AG20443 (cell line): Measurements from ENCODE around the gene CDKN2B.

Experiments
- DNase-seq: peaks from one replicate; pipeline ENCODE4 v3.0.0; 2012; ENCODE audit warnings: low spot score, mixed read lengths

The CDKN2B gene

DNA sequence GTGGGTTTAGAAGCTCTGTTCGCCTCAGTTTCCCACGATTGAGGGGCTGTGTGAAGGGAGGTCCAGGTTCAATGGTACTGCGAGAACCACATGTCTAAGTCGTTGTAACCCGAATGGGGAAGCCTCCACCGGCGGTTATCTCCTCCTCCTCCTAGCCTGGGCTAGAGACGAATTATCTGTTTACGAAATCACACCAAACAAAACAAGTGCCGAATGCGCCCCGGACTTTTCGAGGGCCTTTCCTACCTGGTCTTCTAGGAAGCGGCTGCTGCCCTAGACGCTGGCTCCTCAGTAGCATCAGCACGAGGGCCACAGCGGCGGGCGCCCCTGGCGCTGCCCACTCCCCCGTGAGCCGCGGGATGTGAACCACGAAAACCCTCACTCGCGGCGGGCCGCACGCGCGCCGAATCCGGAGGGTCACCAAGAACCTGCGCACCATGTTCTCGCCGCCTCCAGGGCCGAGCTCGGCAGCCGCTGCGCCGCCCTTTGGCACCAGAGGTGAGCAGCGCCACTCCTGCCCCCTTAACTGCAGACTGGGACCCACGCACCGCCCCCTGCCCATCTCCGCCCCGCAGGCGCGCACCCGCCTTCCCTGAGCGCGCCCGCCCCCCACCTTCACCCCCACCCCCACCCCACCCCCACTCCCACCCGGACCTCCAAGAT is 15.1 kb downstream of the CDKN2B start, which contains the start of gene CDKN2A:
Gene CDKN2A, minus strand, starts transcription at position 500 of the 663 bp plus-strand sequence.
- DNase-seq = peak; percentile 12

DNA sequence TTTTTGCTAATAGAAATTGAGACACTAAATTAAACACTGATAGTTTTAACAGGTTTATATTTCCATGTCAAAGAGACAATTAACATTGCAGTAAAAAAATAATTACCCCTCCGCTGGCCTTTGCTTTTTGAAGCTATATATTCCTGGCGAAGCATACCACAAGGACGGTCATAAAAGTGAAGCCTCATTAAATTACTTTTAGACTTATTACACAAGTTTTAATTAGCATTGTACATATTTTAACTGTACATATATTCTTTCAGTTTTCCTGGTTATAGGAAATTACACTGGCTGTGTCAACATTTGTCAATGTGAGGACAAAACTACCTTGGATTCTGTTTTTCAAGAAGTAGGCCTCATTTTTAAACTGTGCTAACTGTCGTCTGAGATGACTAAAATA is 16.1 kb downstream of the CDKN2B start:
- no peak for DNase-seq

DNA sequence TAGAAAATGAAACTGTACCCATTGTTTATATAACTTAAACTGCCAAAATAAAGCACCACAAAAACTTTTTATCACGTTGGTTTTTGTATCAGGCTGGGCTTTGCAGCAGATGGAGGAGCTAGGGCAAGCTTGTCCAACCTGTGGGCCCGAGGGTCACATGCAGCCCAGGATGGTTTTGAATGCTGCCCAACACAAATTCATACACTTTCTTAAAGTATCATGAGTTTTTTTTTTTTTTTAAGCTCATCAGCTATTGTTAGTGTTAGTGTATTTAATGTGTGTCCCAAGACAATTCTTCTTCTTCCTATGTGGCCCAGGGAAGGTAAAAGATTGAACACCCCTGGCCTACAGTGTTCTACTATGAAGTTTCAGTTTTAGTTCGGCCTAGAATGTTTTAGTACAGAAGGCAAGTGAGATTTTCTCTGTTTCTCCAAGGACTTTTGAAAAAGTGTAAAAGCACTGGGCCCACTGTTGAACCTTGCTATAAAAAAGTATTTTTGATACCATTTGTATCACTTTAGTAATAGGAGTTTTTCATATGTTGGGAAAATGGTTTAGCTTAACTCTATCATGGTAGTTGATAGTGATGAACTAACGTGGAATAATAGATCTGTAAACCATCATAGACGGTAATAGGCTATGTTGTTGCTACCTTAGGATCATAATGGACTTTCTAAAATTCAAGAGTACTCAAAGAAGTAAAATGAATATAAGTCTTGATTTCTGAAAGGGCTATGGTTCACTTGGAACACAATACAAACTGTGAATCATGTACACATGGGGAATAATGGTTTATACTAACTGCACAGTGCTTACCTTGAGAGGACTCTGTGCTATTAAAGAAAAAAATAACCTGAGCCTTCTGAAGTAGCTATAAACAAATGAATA is 17.8 kb downstream of the CDKN2B start:
- DNase-seq = no peak

DNA sequence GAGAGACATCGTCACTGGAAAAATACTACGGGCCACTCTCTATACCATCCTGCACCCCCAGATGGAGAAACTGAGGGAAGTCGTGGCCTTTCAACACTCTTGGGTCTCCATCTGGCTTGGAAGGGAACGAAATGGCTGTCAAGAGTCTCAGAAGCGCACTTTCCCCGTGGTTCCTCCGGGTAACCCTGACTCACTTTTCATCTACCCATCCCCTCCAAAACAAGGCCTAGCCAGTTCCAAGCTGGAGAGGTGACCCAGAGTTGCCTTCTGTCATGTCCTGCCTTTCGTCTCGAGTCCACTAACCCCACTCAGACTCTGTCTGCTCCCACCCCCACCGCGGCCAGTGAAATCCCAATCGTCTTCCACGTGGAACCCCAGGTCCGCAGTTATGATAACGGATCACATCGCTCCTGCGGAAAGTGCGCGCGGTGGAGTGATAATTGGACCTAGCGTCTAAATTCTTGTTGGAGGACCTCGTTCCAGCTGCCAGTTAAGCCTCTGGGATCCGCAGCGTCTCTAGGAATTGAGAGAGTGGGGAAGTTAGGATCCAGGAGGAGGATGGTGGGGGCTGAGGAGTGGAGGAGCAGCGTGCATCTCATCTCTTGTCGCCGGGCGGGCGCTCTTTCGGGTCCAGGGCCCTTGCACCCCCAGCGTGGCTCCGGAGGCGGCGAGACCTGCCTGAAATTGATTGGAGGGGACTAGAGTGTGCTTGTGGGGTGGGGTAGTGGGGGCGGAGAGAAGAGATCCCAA is 19.5 kb downstream of the CDKN2B start:
- DNase-seq = no peak

DNA sequence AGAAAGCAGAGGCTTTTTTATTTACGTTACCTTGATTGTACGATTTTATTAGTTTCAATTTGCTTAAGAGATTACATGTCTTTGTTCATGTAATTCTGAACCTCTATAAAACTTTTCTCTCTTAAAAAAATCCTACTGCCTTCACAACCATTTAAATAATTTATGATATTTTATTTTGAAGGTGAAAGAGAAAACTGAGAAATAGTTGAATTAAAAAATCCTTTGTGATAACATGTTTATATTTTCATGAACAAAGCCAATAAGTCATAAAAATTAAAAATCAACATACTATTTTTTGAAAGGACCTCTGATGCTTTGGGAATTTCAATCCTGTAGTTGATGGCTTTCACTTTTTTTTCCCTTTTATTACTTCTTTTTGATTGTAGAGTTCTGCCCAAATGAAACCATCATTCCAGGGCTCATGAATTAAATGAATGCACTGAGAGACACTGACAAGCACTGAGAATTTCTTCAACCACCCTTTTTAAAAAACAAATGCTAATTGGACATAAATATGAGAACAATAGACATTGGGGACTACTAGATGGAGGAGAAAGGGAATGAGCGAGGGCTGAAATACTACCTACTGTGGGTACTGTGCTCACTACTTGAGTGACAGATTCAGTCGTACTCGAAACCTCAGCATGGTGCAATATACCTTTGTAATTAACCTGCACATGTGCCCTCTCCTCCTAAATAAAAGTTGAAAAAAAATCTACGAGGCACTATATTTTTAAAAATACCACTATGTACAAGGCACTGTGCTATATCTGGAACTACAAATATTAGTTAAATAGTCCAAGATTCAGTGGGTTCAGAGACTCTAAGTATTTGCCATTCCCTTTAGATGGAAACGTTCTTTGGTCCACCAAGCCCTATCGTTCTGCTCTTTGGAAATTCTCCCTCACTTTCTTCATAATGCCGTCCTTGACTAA is 20.8 kb downstream of the CDKN2B start:
- no peak for DNase-seq

GRCh38 chr9:21985964-21986667 is 23.0 kb downstream of the CDKN2B start:
- DNase-seq = no peak

DNA sequence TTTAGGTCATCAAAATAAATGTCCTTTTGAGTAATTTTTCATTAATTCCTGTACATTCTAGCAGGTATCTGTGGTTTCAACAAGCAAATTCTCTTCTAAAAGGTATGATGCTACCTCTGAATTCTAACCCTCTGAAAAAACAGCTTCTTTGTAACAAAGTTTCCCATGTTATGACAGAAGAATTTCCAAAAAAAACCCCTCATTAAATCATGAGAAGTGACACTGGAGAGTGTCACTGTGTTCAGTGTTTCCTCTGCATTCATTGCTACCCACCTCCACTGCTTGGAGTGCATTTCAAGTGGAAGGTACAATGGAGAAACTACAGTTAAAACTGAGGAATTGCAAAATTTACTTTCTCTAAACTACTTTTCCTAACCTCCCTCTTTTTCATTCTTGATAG is 25.0 kb downstream of the CDKN2B start:
- DNase-seq = no peak

GRCh38 chr9:21983561-21983935 is 25.6 kb downstream of the CDKN2B start:
- no peak for DNase-seq

GRCh38 chr9:21982861-21983560 is 26.1 kb downstream of the CDKN2B start:
- no peak for DNase-seq

DNA sequence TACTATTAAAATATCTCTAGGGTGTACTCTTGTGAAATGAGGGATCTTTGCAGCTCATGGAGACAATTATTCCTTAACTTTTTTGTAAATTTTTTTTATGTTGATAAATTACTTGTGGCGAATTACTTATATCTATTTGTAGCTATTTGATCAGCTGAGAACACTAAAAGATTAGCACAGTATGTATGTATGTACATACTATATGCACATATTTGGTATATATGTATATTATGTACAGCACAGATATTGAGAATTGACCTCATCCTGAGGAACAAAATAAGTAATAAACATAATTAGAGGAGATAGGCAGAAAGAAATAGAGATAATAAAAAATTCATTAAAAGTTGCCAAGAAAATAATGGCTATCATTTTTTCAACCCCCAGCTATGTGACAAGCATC is 26.7 kb downstream of the CDKN2B start:
- DNase-seq = no peak

DNA sequence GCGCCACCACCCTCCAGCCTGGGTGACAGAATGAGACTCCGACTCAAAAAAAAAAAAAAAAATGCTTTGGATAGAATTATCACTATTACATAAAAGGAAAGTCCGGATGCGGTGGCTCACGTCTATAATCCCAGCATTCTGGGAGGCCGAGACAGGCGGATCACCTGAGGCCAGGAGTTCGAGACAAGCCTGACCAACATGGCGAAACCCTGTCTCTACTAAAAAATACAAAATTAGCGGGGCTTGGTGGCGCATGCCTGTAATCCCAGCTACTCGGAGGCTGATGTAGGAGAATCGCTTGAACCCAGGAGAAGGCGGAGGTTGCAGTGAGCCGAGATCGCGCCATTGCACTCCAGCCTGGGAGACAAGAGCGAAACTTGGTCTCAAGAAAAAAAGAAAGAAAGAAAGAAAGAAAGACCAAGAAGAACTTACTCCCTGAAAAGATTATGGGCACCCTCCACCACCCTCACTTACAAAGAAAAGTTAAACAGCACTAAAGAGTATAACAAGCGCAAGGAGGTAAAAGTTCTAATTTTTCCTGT is 32.7 kb downstream of the CDKN2B start:
- no peak for DNase-seq

GRCh38 chr9:21974722-21975409 is 34.2 kb downstream of the CDKN2B start:
- peak; percentile 79 for DNase-seq

GRCh38 chr9:21974343-21974721 is 34.8 kb downstream of the CDKN2B start:
- peak; percentile 10 for DNase-seq

GRCh38 chr9:21972361-21972760 is 36.7 kb downstream of the CDKN2B start:
- no peak for DNase-seq

DNA sequence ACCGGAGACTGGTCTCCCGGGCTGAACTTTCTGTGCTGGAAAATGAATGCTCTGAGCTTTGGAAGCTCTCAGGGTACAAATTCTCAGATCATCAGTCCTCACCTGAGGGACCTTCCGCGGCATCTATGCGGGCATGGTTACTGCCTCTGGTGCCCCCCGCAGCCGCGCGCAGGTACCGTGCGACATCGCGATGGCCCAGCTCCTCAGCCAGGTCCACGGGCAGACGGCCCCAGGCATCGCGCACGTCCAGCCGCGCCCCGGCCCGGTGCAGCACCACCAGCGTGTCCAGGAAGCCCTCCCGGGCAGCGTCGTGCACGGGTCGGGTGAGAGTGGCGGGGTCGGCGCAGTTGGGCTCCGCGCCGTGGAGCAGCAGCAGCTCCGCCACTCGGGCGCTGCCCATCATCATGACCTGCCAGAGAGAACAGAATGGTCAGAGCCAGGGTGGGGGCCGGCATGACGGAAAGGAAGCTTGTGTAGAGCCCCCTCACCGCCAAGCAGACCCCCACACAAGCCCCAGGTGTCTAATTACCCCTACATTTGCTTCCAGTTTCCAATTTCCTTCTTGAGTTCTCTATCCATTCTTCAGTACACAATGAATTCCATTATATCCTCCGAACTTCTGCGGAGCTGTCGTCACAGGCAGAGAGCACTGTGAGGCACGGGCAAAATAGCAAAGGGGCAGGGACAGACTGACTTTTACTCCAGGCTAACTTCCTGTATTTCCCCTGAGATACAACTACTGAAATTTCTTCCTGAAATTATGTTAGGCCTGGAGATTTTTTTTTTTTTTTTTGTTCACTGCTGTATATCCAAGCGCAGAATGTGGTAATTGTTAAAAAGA is 38.1 kb downstream of the CDKN2B start:
- no peak for DNase-seq

GRCh38 chr9:21969951-21970799 is 38.9 kb downstream of the CDKN2B start:
- DNase-seq = no peak
